DOHH2 (cell line): ENCODE measurements around the gene F2RL3.

Source experiments
- H3F3A ChIP-seq: fragments of 200-600 bp; sonication (generic), shearing (Covaris generic); 2 replicates; pipeline ENCODE4 v1.6.0; 2016; ENCODE audit warnings: antibody characterized with exemption, mild to moderate bottlenecking; ENCODE audit not compliant: control insufficient read depth, insufficient read depth
- H3K27ac ChIP-seq: fragments of 200-600 bp; sonication (generic); 2 replicates; pipeline ENCODE4 v1.5.1; 2014; ENCODE audit warnings: low read depth, mild to moderate bottlenecking, low read length, moderate library complexity
- H3K27me3 ChIP-seq: fragments of 200-600 bp; sonication (generic); 2 replicates; pipeline ENCODE4 v1.6.1; 2014; ENCODE audit warnings: mild to moderate bottlenecking, low read length, mixed read lengths; ENCODE audit not compliant: control insufficient read depth
- H3K36me3 ChIP-seq: fragments of 200-600 bp; sonication (generic); 2 replicates; pipeline ENCODE4 v1.6.1; 2014; ENCODE audit warnings: mild to moderate bottlenecking, low read length, moderate library complexity, mixed read lengths; ENCODE audit not compliant: control insufficient read depth
- H3K4me1 ChIP-seq: fragments of 200-600 bp; sonication (generic); 2 replicates; pipeline ENCODE4 v1.6.1; 2014; ENCODE audit warnings: mild to moderate bottlenecking, low read length, mixed read lengths; ENCODE audit not compliant: control insufficient read depth
- H3K4me2 ChIP-seq: fragments of 200-600 bp; sonication (generic); 2 replicates; pipeline ENCODE4 v1.6.0; 2014; ENCODE audit warnings: mild to moderate bottlenecking, low read length, moderate library complexity
- H3K4me3 ChIP-seq: fragments of 200-600 bp; sonication (generic); 2 replicates; pipeline ENCODE4 v1.5.1; 2014; ENCODE audit warnings: mild to moderate bottlenecking, low read length, mixed read lengths
- H3K79me2 ChIP-seq: fragments of 200-600 bp; sonication (generic); 2 replicates; pipeline ENCODE4 v1.6.1; 2014; ENCODE audit warnings: mild to moderate bottlenecking, low read length, mixed read lengths; ENCODE audit not compliant: control insufficient read depth
- H3K9me2 ChIP-seq: fragments of 200-600 bp; sonication (generic); replicated peaks from 2 replicates; pipeline ENCODE4 v1.6.1; 2014; ENCODE audit warnings: mild to moderate bottlenecking, low read length, mixed read lengths; ENCODE audit not compliant: control insufficient read depth
- H3K9me3 ChIP-seq: fragments of 200-600 bp; sonication (generic); 2 replicates; pipeline ENCODE4 v1.6.1; 2014; ENCODE audit warnings: antibody characterized with exemption, low read length, mixed read lengths; ENCODE audit not compliant: control insufficient read depth, insufficient read depth
- H4K20me1 ChIP-seq: fragments of 200-600 bp; sonication (generic); 2 replicates; pipeline ENCODE4 v1.6.0; 2014; ENCODE audit warnings: low read depth, mild to moderate bottlenecking, antibody characterized with exemption, low read length, moderate library complexity; ENCODE audit not compliant: control insufficient read depth, insufficient read depth
- CTCF ChIP-seq: fragments of 200-600 bp; sonication (generic); IDR thresholded peaks from one replicate; pipeline ENCODE4 v1.5.1; 2014; ENCODE audit warnings: antibody characterized with exemption, mild to moderate bottlenecking, low read depth, low read length; ENCODE audit not compliant: poor library complexity, severe bottlenecking
- EZH2phosphoT487 ChIP-seq: fragments of 200-600 bp; sonication (generic); IDR thresholded peaks from 2 replicates; pipeline ENCODE4 v1.6.1; 2017; ENCODE audit warnings: borderline replicate concordance, mild to moderate bottlenecking, antibody characterized with exemption, low read length, moderate library complexity, mixed read lengths

Gene F2RL3

GRCh38 chr19:16860118-16860517 lies 28.7 kb upstream of the F2RL3 start:
- Histone ChIP-seq H3F3A (no peaks in the 10 kb centered on the region), H4K20me1 (no peaks in the 10 kb centered on the region), H3K4me2 (no peak overlapping the region), H3K27ac (no peak overlapping the region), H3K4me3 (no peak overlapping the region), H3K9me2 (no peaks in the 10 kb centered on the region), H3K27me3 (no peaks in the 10 kb centered on the region), H3K79me2 (no peaks in the 10 kb centered on the region), H3K9me3 (no peaks in the 10 kb centered on the region), H3K4me1 (0 out of 2 replicates have a peak, but pooled peaks cover 2% of the 10 kb centered on the region), H3K36me3 (peaks cover 28% of the 10 kb centered on the region)
- no peak for TF ChIP-seq CTCF
- TF ChIP-seq EZH2phosphoT487, result no peak

DNA sequence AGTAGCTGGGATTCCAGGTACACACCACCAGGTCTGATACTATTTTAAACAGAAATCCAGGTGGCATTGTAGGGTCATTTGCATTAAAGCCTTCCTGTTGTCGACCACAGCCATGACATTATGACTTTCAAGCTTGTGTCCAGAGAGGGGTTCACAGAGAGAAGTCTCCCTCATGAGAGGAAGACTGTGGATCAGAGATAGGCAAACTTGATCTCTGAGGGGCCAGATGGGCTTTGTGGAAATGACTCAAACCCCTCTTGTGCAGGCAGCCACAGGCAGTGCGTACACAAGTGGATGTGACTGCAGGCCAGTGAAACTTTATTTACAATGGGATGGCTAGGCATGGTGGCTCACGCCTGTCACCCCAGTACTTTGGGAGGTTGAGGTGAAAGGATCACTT lies 27.8 kb upstream of the F2RL3 start:
- Histone ChIP-seq H3K4me2 (no peak overlapping the region), H3K4me3 (no peak overlapping the region), H3K4me1 (0 out of 2 replicates have a peak, but pooled peaks cover 2% of the 10 kb centered on the region), H3F3A (no peaks in the 10 kb centered on the region), H3K79me2 (no peaks in the 10 kb centered on the region), H4K20me1 (no peaks in the 10 kb centered on the region), H3K27ac (no peak overlapping the region), H3K9me2 (no peaks in the 10 kb centered on the region), H3K36me3 (peaks cover 36% of the 10 kb centered on the region), H3K9me3 (no peaks in the 10 kb centered on the region), H3K27me3 (no peaks in the 10 kb centered on the region)
- TF ChIP-seq CTCF, result no peak
- no peak for TF ChIP-seq EZH2phosphoT487

DNA sequence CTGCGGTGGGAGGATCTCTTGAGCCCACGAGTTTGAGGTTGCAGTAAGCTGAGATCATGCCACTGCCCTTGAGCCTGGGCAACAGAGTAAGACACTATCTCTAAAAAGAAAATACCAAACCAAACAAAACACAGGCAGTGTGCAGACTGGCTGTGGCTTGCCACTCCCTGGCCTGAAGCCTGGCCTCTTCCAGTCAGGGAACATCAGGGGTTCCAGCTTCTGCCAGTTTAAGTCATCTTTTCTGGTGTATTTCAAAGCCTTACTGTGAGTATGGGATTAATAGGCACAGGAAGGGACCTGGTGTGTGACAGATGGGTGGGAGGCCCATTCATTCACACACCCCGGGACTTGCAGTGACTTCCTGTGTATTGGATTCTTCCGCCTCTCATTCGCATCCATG lies 27.0 kb upstream of the F2RL3 start:
- TF ChIP-seq CTCF, result no peak
- no peak for TF ChIP-seq EZH2phosphoT487
- Histone ChIP-seq H3K4me2 (no peak overlapping the region), H3K9me2 (no peaks in the 10 kb centered on the region), H3K36me3 (peaks cover 43% of the 10 kb centered on the region), H3K79me2 (no peaks in the 10 kb centered on the region), H3K4me1 (0 out of 2 replicates have a peak, but pooled peaks cover 2% of the 10 kb centered on the region), H3F3A (no peaks in the 10 kb centered on the region), H4K20me1 (no peaks in the 10 kb centered on the region), H3K9me3 (no peaks in the 10 kb centered on the region), H3K27me3 (no peaks in the 10 kb centered on the region), H3K27ac (no peak overlapping the region), H3K4me3 (no peak overlapping the region)
